Measurements from ENCODE around the gene PTER.

The PTER gene

GRCh38 chr10:16436758-16437539, at the start of gene PTER:
PTER (plus strand) TSS chr10:16437010; CDS start chr10:16484385, 47,375 bp downstream.
- no peak for TF ChIP-seq CTCF (IDR thresholded peaks at IDR 0.05; ENCODE audit: borderline replicate concordance, insufficient read depth, low read depth, low read length)
- H3K4me3 ChIP-seq (ENCODE audit: low read depth, low read length): peak within 1 kb of the TSS; percentile 79

GRCh38 chr10:16392531-16393069, 44.2 kb upstream of the PTER start:
- no peak overlapping the region for H3K4me3 ChIP-seq (ENCODE audit: low read depth, low read length)
- no peak for TF ChIP-seq CTCF (IDR thresholded peaks at IDR 0.05; ENCODE audit: borderline replicate concordance, insufficient read depth, low read depth, low read length)

GRCh38 chr10:16393271-16393858, 43.4 kb upstream of the PTER start:
- H3K4me3 ChIP-seq (ENCODE audit: low read depth, low read length): no peak overlapping the region
- no peak for TF ChIP-seq CTCF (IDR thresholded peaks at IDR 0.05; ENCODE audit: borderline replicate concordance, insufficient read depth, low read depth, low read length)

- no peak overlapping the region for H3K4me3 ChIP-seq (ENCODE audit: low read depth, low read length)
- TF ChIP-seq CTCF (IDR thresholded peaks at IDR 0.05; ENCODE audit: borderline replicate concordance, insufficient read depth, low read depth, low read length): no peak
These were observed 35.4 kb upstream of the PTER start for GRCh38 chr10:16401416-16401815.

- no peak overlapping the region for H3K4me3 ChIP-seq (ENCODE audit: low read depth, low read length)
- TF ChIP-seq CTCF (IDR thresholded peaks at IDR 0.05; ENCODE audit: borderline replicate concordance, insufficient read depth, low read depth, low read length): no peak
These were observed 28.4 kb upstream of the PTER start for GRCh38 chr10:16408379-16408778.

GRCh38 chr10:16417341-16417740, 19.5 kb upstream of the PTER start:
- H3K4me3 ChIP-seq (ENCODE audit: low read depth, low read length): no peak overlapping the region
- no peak for TF ChIP-seq CTCF (IDR thresholded peaks at IDR 0.05; ENCODE audit: borderline replicate concordance, insufficient read depth, low read depth, low read length)

- no peak for TF ChIP-seq CTCF (IDR thresholded peaks at IDR 0.05; ENCODE audit: borderline replicate concordance, insufficient read depth, low read depth, low read length)
- H3K4me3 ChIP-seq (ENCODE audit: low read depth, low read length): no peak overlapping the region
These were observed 13.2 kb upstream of the PTER start for GRCh38 chr10:16423599-16423998.

Measured in GM12875 (cell line).